Lung microvascular endothelial cell (primary cell): Measurements from ENCODE around the gene ASCL5. TPM values are rescaled to one million over a fixed set of nuclear protein-coding genes. Genes with fewer than 3 reads are reported as not detected.

Experiments
- DNase-seq, 2 donors: peaks; one replicate each; pipeline versions ENCODE4 v3.0.0 to v3.0.0-alpha.2; 2010; ENCODE audit warnings: low read depth in 2 of 2
- total RNA-seq: library from RNA; depleted of rRNA; stranded (reverse); fragments of >200 nt; gene quantifications from 2 replicates; pipeline ENCODE4 v1.2.1, GENCODE V29; 2014

The ASCL5 gene
- total RNA-seq, 1 donor from 2014 or later = not detected

DNA sequence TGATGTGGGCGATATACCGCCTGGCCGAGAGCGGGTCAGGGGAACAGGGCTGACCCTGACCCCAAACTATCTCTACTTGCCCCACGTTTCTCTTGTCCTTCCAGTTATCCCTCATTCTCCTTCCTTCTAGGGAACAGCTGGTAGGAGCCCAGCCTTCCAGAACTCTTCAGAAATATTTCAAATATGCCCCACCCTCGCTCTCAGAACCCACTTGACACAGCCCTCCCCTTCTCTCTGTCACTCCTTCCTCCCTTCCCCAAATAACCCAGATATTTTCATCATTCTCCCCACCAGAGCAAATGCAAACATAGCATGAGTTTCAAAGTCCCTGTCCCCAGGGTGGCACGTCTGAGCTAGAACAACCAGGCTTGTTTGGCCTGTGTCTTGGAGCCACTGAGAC, 15.8 kb downstream of the ASCL5 start:
- no peak for DNase-seq

GRCh38 chr1:201110616-201111015, 16.4 kb downstream of the ASCL5 start:
- no peak for DNase-seq

GRCh38 chr1:201110138-201110537, 16.8 kb downstream of the ASCL5 start:
- DNase-seq = no peak

DNA sequence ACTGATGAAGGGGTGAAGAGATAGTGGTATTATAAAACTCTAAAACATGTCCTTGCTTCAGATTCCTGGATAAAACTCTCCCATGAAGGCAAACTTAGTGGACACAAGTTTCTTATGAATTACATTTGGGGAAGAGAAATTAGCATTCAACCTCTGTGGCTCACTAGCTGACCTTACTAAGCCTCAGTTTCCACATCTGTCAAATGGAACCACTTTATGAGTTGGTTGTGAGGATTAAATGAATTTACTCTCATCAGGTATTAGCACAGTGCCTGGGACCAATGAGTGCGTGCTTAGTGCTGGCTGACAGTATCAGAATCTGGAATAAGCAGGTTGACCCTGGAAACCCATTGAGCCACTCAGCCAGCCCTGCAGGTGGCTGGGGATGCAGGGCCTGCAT, 17.3 kb downstream of the ASCL5 start:
- DNase-seq = no peak

GRCh38 chr1:201108614-201109013, 18.4 kb downstream of the ASCL5 start:
- no peak for DNase-seq

GRCh38 chr1:201105688-201106087, 21.3 kb downstream of the ASCL5 start:
- DNase-seq = no peak

- DNase-seq = no peak
These were observed 22.8 kb downstream of the ASCL5 start for GRCh38 chr1:201104141-201104540.

DNA sequence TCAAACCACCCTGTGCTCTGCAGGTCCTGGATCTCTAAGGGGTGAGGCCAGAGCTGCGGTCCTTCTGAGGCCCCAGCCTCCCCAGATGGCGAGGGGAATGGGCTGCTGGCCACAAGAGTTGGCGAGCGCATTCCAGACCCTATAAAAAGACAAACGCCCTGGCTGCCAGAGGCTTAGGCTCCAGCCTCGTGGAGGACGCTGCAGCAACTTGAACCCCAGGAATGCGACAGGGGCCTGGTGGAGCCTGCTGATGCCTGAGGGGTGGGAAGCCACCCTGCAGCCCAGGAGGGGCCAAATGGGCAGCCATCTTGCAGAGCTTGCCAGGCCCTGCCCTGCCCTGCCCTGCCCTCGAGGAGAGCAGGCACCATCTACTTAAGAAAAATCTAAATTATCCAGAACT, 23.3 kb downstream of the ASCL5 start:
- DNase-seq = no peak

- DNase-seq = no peak
These were observed 26.6 kb downstream of the ASCL5 start for GRCh38 chr1:201100169-201100930.

- DNase-seq = no peak
These were observed 27.8 kb downstream of the ASCL5 start for GRCh38 chr1:201098992-201099677.

GRCh38 chr1:201096977-201097856, 29.8 kb downstream of the ASCL5 start:
- no peak for DNase-seq

DNA sequence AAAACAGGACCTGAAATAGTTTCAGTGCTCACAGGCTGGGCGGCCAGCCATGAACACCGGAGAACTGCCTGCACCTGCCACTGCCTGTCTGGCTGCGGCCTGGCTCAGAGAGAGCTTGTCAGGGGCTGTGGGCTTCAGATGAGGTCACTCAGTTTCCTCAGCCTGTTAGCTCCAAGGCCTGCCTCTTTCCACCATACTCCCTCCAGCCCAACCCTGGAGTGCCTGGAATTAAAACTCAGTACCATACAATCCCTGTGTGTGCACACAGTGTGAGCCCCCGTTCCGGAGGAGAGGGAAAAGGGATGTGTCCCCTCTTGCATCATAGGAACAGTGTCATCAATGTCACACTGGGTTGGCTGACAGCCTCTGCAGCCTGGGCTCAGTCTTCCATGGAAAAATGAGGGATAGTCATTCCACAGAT, 30.9 kb downstream of the ASCL5 start:
- DNase-seq = no peak

DNA sequence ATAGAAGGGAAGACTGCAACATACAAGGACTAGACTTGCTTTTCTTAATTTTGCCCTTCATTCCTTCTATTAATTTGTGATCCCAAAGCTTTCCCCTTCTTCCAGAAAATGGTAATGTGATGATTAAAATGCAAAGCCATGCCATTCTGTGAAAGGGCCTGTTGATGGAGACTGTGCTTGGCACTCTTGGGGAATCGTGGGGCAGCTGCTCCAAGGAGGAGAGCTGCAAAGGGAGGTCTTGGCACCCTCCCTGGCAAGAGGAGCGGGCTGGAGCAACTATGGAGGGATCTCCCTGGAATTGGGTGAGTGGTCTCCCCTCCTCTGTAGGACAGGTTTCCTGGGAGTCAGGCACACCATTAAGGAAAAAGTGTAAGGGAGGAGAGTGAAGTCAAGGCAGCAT, 31.4 kb downstream of the ASCL5 start:
- DNase-seq = no peak

DNA sequence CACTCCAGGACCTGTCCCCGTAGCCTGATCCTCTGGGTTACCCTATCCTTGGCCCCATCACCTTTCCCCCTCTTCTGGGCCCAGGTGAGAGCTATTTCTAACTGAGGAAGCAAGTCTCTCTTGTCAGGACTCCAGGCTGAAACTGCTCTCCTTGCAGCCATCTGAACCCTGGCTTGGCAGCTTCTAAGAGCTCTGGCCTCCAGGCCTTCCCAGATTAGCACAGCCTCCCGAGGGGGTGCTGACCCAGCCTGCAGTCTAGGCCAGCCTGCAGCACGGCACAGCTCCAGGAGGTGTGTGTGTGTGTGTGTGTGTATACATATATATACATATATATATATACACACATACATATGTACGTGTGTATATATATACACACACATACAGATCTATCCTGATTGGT, 32.2 kb downstream of the ASCL5 start:
- DNase-seq = no peak

- no peak for DNase-seq
These were observed 33.0 kb downstream of the ASCL5 start for GRCh38 chr1:201093962-201094361.

DNA sequence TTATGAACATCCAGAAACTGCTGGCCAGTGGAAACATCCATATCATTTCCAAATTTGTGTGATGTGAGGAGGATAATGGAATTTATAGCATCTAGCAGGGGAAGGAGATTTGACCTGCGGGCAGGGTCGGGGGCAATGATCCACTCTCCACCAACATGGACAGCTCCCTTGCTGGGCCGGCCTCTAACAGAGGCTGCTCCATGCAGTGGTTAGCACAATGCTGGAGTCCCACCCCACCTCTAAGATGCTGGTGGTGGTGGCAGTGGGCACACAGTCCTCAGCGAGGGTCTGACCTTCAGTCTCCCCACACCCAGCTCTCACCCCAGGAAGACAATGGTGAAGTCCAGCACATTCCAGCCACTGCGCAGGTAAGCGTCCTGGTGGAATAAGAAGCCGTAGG, 33.4 kb downstream of the ASCL5 start:
- DNase-seq = no peak

DNA sequence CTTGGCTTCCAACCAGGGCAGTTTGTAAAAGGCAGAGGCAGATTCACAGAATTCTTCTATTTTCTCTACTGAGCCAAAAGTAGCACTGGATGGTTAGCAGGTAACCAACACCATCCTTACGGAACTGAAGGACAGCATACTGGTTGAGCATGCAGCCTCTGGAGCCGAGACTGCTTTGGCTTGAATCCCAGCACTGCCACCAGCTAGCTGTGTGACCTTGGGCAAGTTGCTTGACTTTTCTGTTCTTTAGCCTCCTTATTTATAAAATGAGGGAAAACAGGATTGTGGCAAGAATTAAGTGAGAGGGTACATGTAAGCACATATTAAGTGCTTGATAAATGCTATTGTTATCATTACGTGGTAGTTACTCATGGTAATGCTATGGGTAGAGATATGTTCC, 34.2 kb downstream of the ASCL5 start:
- DNase-seq = no peak

DNA sequence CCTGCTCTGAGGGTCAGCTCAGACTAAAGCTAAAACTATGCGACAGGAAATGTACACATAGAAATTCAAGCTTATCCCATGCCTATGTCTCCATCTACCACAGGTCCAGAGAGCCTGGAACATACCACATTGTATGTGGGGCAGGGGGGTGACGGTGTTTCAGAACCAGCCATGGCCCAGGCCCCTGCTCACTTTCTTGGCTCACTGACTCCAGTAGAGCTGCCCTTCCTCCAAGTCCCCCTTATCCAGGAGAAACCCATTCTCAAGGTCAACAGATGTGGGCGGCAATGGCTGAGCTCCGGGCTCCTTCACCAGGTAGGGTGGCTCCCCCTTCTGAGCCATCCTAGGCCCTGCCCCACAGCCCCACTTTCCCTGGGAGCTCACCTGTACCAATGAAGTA, 35.7 kb downstream of the ASCL5 start:
- DNase-seq = no peak

- no peak for DNase-seq
These were observed 36.4 kb downstream of the ASCL5 start for GRCh38 chr1:201090541-201090940.

GRCh38 chr1:201089596-201089995, 37.4 kb downstream of the ASCL5 start:
- no peak for DNase-seq

DNA sequence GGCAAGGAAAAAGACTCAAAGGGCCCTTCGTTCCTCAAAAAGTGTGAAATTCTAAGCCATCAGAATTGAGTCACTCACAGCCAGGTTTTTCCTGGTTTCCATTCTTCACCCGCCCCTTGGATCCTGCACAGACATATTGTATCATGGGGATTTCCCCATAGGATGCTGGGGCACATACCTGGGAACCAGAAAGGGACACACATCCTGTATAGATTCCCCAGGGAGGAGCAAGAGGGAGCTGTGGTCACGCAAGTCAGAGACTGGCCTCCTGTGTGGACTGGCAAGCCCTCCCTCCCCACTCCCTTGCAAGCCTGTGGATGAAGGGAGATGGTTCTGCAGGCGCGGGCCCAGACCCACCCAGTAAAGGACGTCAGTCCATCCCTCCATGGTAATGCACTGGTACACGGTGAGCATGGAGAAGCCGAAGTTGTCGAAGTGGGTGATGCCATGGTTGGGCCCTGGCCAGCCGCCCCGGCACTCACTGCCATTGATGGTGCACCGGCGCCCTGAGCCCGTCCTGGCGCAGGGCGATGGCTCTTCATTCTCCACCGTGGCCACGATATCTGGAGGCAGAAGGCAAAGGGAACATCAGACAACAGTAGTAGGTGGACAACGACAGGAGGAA, 38.0 kb downstream of the ASCL5 start:
- DNase-seq = no peak

GRCh38 chr1:201088395-201088794, 38.6 kb downstream of the ASCL5 start:
- DNase-seq = no peak
